ENCODE data around the gene AKAP17A.

DNA sequence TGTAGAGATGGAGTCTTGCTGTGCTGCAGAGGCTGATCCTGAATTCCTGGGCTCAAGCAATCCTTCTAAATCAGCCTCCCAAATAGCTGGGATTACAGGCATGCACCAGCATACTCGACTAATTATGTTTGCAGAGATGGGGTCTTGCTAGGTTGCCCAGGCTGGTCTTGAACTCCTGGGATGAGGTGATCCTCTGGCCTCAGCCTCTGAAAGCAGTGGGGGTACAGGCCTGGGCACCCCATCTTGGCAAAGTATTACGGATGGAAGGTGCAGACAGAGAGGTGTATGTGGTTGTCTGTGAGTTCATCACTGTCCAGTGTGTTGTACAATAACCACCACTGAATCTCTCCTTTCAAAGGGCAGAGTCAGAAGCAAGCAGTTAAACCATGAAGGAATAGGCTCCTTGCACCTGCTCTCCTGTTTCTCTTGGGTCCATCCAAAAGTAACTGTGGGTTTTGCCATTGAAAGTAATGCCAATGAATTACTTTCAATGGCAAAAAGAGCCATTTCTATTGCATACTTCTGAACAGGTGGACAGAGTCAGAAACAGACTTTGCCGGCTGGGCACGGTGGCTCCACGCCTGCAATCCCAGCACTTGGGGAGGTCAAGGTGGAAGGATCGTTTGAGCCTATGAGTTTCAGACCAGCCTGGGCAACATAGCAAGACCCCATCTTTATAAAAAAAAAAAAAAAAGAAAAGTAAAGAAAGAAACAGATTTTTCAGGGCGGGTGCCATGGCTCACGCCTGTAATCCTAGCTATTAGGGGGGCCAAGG, 7.0 kb upstream of the AKAP17A start:
- TF ChIP-seq MXI1 (conservative IDR thresholded peaks at IDR 0.05; ENCODE audit: poor library complexity, severe bottlenecking) (no peak), CTCF (IDR thresholded peaks at IDR 0.05; ENCODE audit: poor library complexity, severe bottlenecking) (no peak), EZH2 (IDR thresholded peaks at IDR 0.05; ENCODE audit: borderline replicate concordance, insufficient read depth, low read length, poor library complexity, severe bottlenecking) (no peak), EP300 (conservative IDR thresholded peaks at IDR 0.05; ENCODE audit: poor library complexity, severe bottlenecking) (no peak), POLR2AphosphoS5 (IDR thresholded peaks at IDR 0.05) (no peak), TAF1 (IDR thresholded peaks at IDR 0.05; ENCODE audit: low read depth) (no peak)

All from neural cell (in vitro differentiated cells).